Keratinocyte (primary cell): Measurements from ENCODE around the gene TAGLN.

Experiments used
- CTCF ChIP-seq, 3 experiments: IDR thresholded peaks in 1 of 3; conservative IDR thresholded peaks in 1 of 3; optimal IDR thresholded peaks in 1 of 3; 2 replicates in 2 of 3; 3 replicates in 1 of 3; pipeline versions ENCODE3 to v1.5.1; 2011; ENCODE audit warnings: low read length in 3 of 3, mild to moderate bottlenecking in 3 of 3, moderate library complexity in 2 of 3, control low read depth in 1 of 3, inconsistent platforms in 1 of 3; ENCODE audit not compliant: insufficient read depth in 2 of 3; ENCODE audit errors: extremely low read depth in 1 of 3
- EZH2 ChIP-seq: IDR thresholded peaks from one replicate; pipeline ENCODE4 v1.6.1; 2012; ENCODE audit warnings: inconsistent platforms, mild to moderate bottlenecking, low read length, moderate library complexity

- TF ChIP-seq CTCF (optimal IDR thresholded peaks at IDR 0.05 in 1 of 3, IDR thresholded peaks at IDR 0.05 in 1 of 3, conservative IDR thresholded peaks at IDR 0.05 in 1 of 3; ENCODE audit: extremely low read depth in 1 of 3, insufficient read depth in 2 of 3, low read length in 3 of 3), result no peak
- no peak for TF ChIP-seq EZH2
These were observed 23.4 kb upstream of the TAGLN start for GRCh38 chr11:117175781-117176180.
